A549 (cell line): Measurements from ENCODE around the gene PCBP3. TPM values are rescaled to one million over a fixed set of nuclear protein-coding genes. Genes with fewer than 3 reads are reported as not detected.
"Not testable (repeated sequence)": the region's sequence is repeated elsewhere in the genome, so short reads cannot be mapped to it uniquely, and the experiment has no call there.

Source experiments
- ATAC-seq, 2 experiments: fragments of 200-7000 bp in 1 of 2; fragments of >200 bp in 1 of 2; cut with Nextera tagmentation in 1 of 2; cut with Tn5 transposase in 1 of 2; 3 replicates each; pipeline versions ENCODE4 v1.8.0 to v1.9.1; 2018 to 2020; ENCODE audit warnings: mild to moderate bottlenecking in 1 of 2, moderate library complexity in 1 of 2
- CTCF ChIA-PET: fragments of 300-600 bp; sonication (Branson Sonifier 250); formaldehyde crosslinking; extraction: SDS; loops from one replicate; lab custom pipeline; 2021; ENCODE audit warnings: antibody characterized with exemption, inconsistent platforms; lab: Yijun Ruan, JAX
- POLR2A ChIA-PET: fragments of 350-600 bp; formaldehyde crosslinking; extraction: SDS; loops from one replicate; lab custom pipeline; 2021; ENCODE audit warnings: antibody characterized with exemption, inconsistent platforms; lab: Yijun Ruan, JAX
- DNase-seq, 2 experiments: peaks; one replicate each; pipeline versions ENCODE4 v3.0.0 to v3.0.0-alpha.2; 2011 to 2016; ENCODE audit warnings: low read depth in 1 of 2, low spot score in 1 of 2
- FAIRE-seq: peaks from 2 replicates; lab custom pipeline; 2011; peaks lifted over from hg19 to GRCh38; lab: Jason Lieb, UNC
- H3K27ac ChIP-seq, 2 experiments: fragments of >200 bp; sonication (Bioruptor Twin); formaldehyde crosslinking; 3 replicates each; pipeline ENCODE4 v1.5.1; 2016 to 2017
- H3K4me1 ChIP-seq: fragments of >200 bp; sonication (Bioruptor Twin); formaldehyde crosslinking; 3 replicates; pipeline ENCODE4 v1.6.1; 2016
- H3K4me2 ChIP-seq: fragments of >200 bp; sonication (Bioruptor Twin); formaldehyde crosslinking; 3 replicates; pipeline ENCODE4 v1.6.1; 2016
- H3K4me3 ChIP-seq: fragments of >200 bp; sonication (Bioruptor Twin); formaldehyde crosslinking; 3 replicates; pipeline ENCODE4 v1.5.1; 2016
- H3K9me3 ChIP-seq: fragments of >200 bp; sonication (Bioruptor Twin); formaldehyde crosslinking; 3 replicates; pipeline ENCODE4 v1.6.1; 2016
- CBX8 ChIP-seq: fragments of 200-600 bp; sonication (generic); IDR thresholded peaks from 2 replicates; pipeline ENCODE4 v1.6.1; 2016
- CHD4 ChIP-seq: fragments of 200-600 bp; sonication (generic); IDR thresholded peaks from 2 replicates; pipeline ENCODE4 v1.6.1; 2016; ENCODE audit warnings: antibody characterized with exemption, mild to moderate bottlenecking, borderline replicate concordance
- FOSB ChIP-seq: fragments of 250-450 bp; sonication (Bioruptor Pico); IDR thresholded peaks from 2 replicates; pipeline ENCODE4 v1.5.0; 2020; ENCODE audit warnings: mild to moderate bottlenecking, moderate library complexity
- HDAC2 ChIP-seq: fragments of 200-600 bp; sonication (generic); IDR thresholded peaks from 2 replicates; pipeline ENCODE4 v1.6.1; 2016
- HOXA7 ChIP-seq: fragments of 250-450 bp; sonication (Bioruptor Pico); IDR thresholded peaks from 2 replicates; pipeline ENCODE4 v1.5.0; 2020; ENCODE audit warnings: mild to moderate bottlenecking, moderate library complexity
- JUNB ChIP-seq: fragments of >200 bp; sonication (Bioruptor Twin); formaldehyde crosslinking; IDR thresholded peaks from 2 replicates; pipeline ENCODE4 v1.6.1; 2016
- KDM1A ChIP-seq: fragments of 200-600 bp; sonication (generic); IDR thresholded peaks from 2 replicates; pipeline ENCODE4 v1.6.1; 2016; ENCODE audit warnings: low read depth, mild to moderate bottlenecking
- KDM5A ChIP-seq: fragments of 200-600 bp; sonication (generic); IDR thresholded peaks from 2 replicates; pipeline ENCODE4 v1.6.1; 2016; ENCODE audit warnings: antibody characterized with exemption, mild to moderate bottlenecking
- MAFK ChIP-seq: fragments of 450-650 bp; IDR thresholded peaks from 2 replicates; pipeline ENCODE4 v1.6.1; 2014; ENCODE audit not compliant: partially characterized antibody
- RCOR1 ChIP-seq: fragments of 150-350 bp; IDR thresholded peaks from 2 replicates; pipeline ENCODE4 v1.6.1; 2014; ENCODE audit warnings: antibody characterized with exemption, low read length, low read depth
- RFX5 ChIP-seq: fragments of 450-650 bp; IDR thresholded peaks from 2 replicates; pipeline ENCODE4 v1.7.1; 2014; ENCODE audit warnings: antibody characterized with exemption, mild to moderate bottlenecking, moderate library complexity
- ZFP36 ChIP-seq: fragments of 450-650 bp; IDR thresholded peaks from 2 replicates; pipeline ENCODE4 v1.6.1; 2014; ENCODE audit warnings: borderline replicate concordance; ENCODE audit not compliant: partially characterized antibody
- ZSCAN20 ChIP-seq: fragments of 250-450 bp; sonication (Bioruptor Pico); IDR thresholded peaks from 2 replicates; pipeline ENCODE4 v1.8.0; 2022; ENCODE audit warnings: mild to moderate bottlenecking, moderate library complexity
- WGBS: methylation state at CpG from one replicate; pipeline ENCODE4 v1.1.6; 2017; ENCODE audit errors: missing lambda C conversion rate; 5-methylcytosine and 5-hydroxymethylcytosine counted together
- polyA plus RNA-seq, 4 experiments: library from polyadenylated mRNA; depleted of rRNA in 3 of 4; stranded (reverse); fragments of >200 nt; fragmentation: RNase III in 1 of 4; extraction: RNeasy Plus Mini Kit Qiagen cat#74134 plus additional on column Dnase treatment in 1 of 4; gene quantifications; 2 replicates in 3 of 4; 3 replicates in 1 of 4; pipeline ENCODE4 v1.2.3, GENCODE V29; 2011 to 2017
- TF ChIP-seq, protein P1 (sequence below): fragments of >200 bp; sonication (Bioruptor Twin); formaldehyde crosslinking; IDR thresholded peaks from 3 replicates; pipeline ENCODE4 v1.6.1; 2016
- TF ChIP-seq, protein P2 (sequence below): fragments of 450-650 bp; IDR thresholded peaks from 2 replicates; pipeline ENCODE4 v1.6.1; 2014; ENCODE audit warnings: antibody characterized with exemption
- TF ChIP-seq, protein P3 (sequence below): fragments of 150-350 bp; IDR thresholded peaks from 2 replicates; pipeline ENCODE4 v1.6.1; 2014; ENCODE audit warnings: low read depth, mild to moderate bottlenecking, low read length
- TF ChIP-seq, protein P4 (sequence below): fragments of >200 bp; sonication (Bioruptor Twin); formaldehyde crosslinking; IDR thresholded peaks from 3 replicates; pipeline ENCODE4 v1.5.1; 2016

Gene PCBP3
- polyA plus RNA-seq, 2 of the 4 experiments (the other 2 are of a cell fraction) = 0.30 to 0.34 TPM

DNA sequence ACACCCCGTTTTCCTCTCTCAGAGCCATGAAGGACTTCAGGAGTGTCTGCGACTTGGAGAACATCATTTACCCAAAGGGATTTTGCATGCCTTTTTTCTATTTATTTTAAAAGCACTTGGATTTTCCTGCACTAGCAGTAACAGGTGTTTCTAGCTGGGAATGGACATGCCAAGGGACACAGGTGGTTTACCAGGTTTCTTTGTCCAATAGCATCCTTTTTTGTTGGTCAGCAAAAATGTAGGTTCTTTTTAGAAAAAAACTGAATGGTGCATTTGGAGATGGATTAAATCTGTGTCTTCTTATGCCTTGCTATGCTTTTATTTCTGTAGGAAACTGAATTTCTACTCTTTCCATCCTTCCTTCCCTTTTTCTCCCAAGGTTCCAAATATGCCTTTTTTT lies 205.3 kb downstream of the PCBP3 start:
- no peak for ATAC-seq
- ChIA-PET POLR2A (no interaction called here), CTCF (interaction anchor here (0.7 kb wide), 2 partner anchors 32 to 293 kb away, joined by 3 read pairs; no protein-coding TSS in a partner anchor)
- FAIRE-seq = no peak
- Histone ChIP-seq H3K9me3 (no peaks in the 10 kb centered on the region), H3K27ac (no peak overlapping the region), H3K4me1 (no peaks in the 10 kb centered on the region), H3K4me2 (no peak overlapping the region), H3K4me3 (no peak overlapping the region)
- TF ChIP-seq, protein P1, sequence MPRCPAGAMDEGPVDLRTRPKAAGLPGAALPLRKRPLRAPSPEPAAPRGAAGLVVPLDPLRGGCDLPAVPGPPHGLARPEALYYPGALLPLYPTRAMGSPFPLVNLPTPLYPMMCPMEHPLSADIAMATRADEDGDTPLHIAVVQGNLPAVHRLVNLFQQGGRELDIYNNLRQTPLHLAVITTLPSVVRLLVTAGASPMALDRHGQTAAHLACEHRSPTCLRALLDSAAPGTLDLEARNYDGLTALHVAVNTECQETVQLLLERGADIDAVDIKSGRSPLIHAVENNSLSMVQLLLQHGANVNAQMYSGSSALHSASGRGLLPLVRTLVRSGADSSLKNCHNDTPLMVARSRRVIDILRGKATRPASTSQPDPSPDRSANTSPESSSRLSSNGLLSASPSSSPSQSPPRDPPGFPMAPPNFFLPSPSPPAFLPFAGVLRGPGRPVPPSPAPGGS = no peak
- TF ChIP-seq KDM1A = no peak
- DNase-seq = no peak
- 9% methylated on average over 2 of the region's 2 CpGs for WGBS

DNA sequence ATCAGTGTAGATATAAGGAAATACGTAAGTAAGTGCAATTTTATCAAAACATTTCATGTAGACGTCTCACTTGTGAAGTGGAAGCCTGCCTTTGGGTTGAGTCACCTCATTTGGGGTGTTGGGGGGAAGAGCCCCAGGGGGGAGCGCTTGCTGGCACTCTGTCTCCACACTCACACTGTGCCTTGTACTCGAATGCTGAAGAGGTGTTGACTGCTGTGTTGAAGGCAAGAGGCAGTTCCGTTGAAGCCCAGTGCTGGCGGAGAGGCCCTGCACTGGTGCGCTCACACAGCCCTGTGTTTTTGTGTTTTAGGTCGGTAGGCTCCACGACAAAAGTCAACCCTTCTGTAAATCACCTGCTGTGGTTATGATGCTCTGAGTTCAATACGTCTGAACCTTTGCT lies 206.1 kb downstream of the PCBP3 start:
- TF ChIP-seq JUNB (no peak), FOSB (no peak), CBX8 (no peak), RFX5 (no peak), HOXA7 (no peak), ZFP36 (no peak), ZSCAN20 (CRISPR knock-in tag) (no peak), MAFK (no peak), CHD4 (no peak)
- TF ChIP-seq, protein P2, sequence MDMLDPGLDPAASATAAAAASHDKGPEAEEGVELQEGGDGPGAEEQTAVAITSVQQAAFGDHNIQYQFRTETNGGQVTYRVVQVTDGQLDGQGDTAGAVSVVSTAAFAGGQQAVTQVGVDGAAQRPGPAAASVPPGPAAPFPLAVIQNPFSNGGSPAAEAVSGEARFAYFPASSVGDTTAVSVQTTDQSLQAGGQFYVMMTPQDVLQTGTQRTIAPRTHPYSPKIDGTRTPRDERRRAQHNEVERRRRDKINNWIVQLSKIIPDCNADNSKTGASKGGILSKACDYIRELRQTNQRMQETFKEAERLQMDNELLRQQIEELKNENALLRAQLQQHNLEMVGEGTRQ = no peak
- TF ChIP-seq, protein P3, sequence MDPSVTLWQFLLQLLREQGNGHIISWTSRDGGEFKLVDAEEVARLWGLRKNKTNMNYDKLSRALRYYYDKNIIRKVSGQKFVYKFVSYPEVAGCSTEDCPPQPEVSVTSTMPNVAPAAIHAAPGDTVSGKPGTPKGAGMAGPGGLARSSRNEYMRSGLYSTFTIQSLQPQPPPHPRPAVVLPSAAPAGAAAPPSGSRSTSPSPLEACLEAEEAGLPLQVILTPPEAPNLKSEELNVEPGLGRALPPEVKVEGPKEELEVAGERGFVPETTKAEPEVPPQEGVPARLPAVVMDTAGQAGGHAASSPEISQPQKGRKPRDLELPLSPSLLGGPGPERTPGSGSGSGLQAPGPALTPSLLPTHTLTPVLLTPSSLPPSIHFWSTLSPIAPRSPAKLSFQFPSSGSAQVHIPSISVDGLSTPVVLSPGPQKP = no peak
- CTCF ChIA-PET = no interaction called here
- Histone ChIP-seq H3K27ac (no peak overlapping the region), H3K9me3 (no peaks in the 10 kb centered on the region), H3K4me1 (no peaks in the 10 kb centered on the region), H3K4me3 (no peak overlapping the region), H3K4me2 (no peak overlapping the region)
- no peak for DNase-seq
- POLR2A ChIA-PET = no interaction called here
- no peak for FAIRE-seq
- 42% methylated on average over 10 of the region's 10 CpGs for WGBS
- no peak for ATAC-seq

DNA sequence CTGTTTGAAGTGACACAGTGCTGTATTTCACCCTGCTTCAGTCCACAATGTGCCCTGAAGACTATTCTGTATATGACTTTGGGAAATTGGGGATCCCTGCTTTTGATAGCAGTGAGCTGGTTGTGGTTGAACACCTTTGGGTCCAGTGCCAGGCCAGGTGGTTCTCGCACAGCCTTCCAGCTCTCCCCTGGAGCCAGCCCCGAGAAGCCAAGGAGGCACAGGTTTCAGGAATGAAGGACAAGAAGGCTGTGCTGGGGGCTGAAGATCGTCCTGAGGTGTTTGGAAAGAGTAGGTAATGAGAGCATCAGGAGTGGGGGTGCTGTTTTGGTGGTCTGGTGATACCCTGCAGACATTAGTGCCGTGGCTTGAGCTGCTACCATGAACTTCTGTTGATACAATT lies 206.7 kb downstream of the PCBP3 start:
- TF ChIP-seq RCOR1 = no peak
- no peak for TF ChIP-seq KDM5A
- TF ChIP-seq, protein P4, sequence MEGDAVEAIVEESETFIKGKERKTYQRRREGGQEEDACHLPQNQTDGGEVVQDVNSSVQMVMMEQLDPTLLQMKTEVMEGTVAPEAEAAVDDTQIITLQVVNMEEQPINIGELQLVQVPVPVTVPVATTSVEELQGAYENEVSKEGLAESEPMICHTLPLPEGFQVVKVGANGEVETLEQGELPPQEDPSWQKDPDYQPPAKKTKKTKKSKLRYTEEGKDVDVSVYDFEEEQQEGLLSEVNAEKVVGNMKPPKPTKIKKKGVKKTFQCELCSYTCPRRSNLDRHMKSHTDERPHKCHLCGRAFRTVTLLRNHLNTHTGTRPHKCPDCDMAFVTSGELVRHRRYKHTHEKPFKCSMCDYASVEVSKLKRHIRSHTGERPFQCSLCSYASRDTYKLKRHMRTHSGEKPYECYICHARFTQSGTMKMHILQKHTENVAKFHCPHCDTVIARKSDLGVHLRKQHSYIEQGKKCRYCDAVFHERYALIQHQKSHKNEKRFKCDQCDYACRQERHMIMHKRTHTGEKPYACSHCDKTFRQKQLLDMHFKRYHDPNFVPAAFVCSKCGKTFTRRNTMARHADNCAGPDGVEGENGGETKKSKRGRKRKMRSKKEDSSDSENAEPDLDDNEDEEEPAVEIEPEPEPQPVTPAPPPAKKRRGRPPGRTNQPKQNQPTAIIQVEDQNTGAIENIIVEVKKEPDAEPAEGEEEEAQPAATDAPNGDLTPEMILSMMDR = no peak
- TF ChIP-seq JUNB = no peak
- TF ChIP-seq HDAC2 = no peak
- TF ChIP-seq, all 56 proteins: peak for 0

DNA sequence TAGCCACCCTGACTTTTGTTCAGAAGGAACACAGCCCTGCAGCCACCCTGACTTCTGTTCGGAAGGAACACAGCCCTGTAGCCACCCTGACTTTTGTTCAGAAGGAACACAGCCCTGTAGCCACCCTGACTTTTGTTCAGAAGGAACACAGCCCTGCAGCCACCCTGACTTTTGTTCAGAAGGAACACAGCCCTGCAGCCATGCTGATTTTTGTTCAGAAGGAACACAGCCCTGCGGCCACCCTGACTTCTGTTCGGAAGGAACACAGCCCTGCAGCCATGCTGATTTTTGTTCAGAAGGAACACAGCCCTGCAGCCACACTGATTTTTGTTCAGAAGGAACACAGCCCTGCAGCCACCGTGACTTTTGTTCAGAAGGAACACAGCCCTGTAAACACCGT lies 208.9 kb downstream of the PCBP3 start:
- DNase-seq, H3K4me2 ChIP-seq, POLR2A ChIA-PET, ATAC-seq, FAIRE-seq, H3K27ac ChIP-seq, H3K4me3 ChIP-seq, H3K9me3 ChIP-seq, H3K4me1 ChIP-seq, CTCF ChIA-PET: not testable (repeated sequence)
- WGBS = 57% methylated on average over 5 of the region's 5 CpGs

More for the DNA sequence above, 206.7 kb downstream of the PCBP3 start:
- WGBS = 8% methylated on average over 4 of the region's 4 CpGs
- ChIA-PET POLR2A (no interaction called here), CTCF (interaction anchor here (1.2 kb wide), 1 partner anchor 19 kb away, joined by 3 read pairs; no protein-coding TSS in a partner anchor)
- no peak for ATAC-seq
- DNase-seq = no peak
- FAIRE-seq = no peak
- Histone ChIP-seq H3K4me2 (no peak overlapping the region), H3K9me3 (no peaks in the 10 kb centered on the region), H3K27ac (no peak overlapping the region), H3K4me1 (no peaks in the 10 kb centered on the region), H3K4me3 (no peak overlapping the region)
